Measurements from ENCODE around the gene PNLIPRP3. TPM values are rescaled to one million over a fixed set of nuclear protein-coding genes. Genes with fewer than 3 reads are reported as not detected.

PNLIPRP3 gene
- total and polyA plus RNA-seq, 2 of the 8 experiments (the other 6 are each of a cell fraction or from before 2014, with no cell fraction given): not detected

DNA sequence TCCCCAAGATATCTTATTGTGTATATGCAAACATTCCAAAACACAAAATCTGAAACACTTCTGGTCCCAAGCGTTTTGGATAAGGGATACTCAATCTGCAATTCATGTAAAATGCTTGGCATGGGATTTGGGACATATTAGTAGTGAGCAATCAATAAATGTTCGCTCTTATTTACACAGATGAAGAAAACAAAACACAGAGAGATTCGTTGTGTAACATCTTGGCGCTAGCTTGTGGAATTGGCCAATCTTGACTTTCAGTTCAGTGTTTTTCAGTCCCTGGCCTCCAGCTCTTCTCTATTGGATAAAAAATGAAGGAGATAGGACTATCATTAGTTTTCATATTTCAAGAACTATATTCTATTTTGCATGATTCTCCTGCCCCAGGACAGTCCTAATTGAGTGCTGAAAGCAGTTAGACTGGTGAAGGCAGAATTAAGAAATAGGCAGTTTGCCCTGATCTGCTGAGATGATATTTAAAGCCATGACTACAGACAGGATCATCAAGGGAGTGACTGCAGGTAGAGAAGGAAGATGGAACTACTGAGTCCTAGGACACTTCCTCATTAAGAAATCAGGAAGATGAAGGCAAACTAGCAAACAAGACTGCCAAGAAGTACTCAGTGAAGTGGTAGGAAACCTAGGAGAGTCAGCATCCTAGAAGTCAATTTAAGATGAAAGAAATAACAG is 1.8 kb downstream of the PNLIPRP3 start:
- Histone ChIP-seq H3K23ac (ENCODE audit: insufficient read length) (no peak overlapping the region), H2AFZ (ENCODE audit: low read length) (peak overlapping the region; percentile 57; the same call in 1 of the 2 replicates), H3K79me1 (ENCODE audit: low read depth, low read length) (no peaks in the 10 kb centered on the region), H3K4ac (replicated peaks; ENCODE audit: insufficient read length, low read depth, low read length) (no peak overlapping the region), H4K20me1 (replicated peaks in 1 of 2; ENCODE audit: control insufficient read depth in 1 of 2, insufficient read depth in 2 of 2, low read length in 2 of 2) (no peaks in the 10 kb centered on the region), H3K4me3 (ENCODE audit: extremely low read depth in 1 of 4, insufficient read depth in 2 of 4, low read depth in 3 of 4, low read length in 4 of 4) (no peak overlapping the region), H3K36me3 (ENCODE audit: control insufficient read depth in 2 of 4, insufficient read depth in 4 of 4, low read length in 3 of 4) (no peaks in the 10 kb centered on the region; a peak in 2 of 8 replicates), H2AK5ac (ENCODE audit: low read depth, low read length) (no peak overlapping the region), H3K27ac (ENCODE audit: low read depth, low read length) (no peak overlapping the region), H3K23me2 (ENCODE audit: low read depth, low read length) (no peaks in the 10 kb centered on the region), H2BK120ac (replicated peaks; ENCODE audit: low read depth, low read length) (no peak overlapping the region), H3K27me3 (replicated peaks in 1 of 4; ENCODE audit: control insufficient read depth in 3 of 4, extremely low read depth in 1 of 4, insufficient read depth in 3 of 4, low read length in 3 of 4) (no peaks in the 10 kb centered on the region), H2BK12ac (ENCODE audit: low read depth, low read length) (no peak overlapping the region), H3K9ac (replicated peaks in 1 of 4; ENCODE audit: extremely low read depth in 1 of 4, low read depth in 3 of 4, low read length in 3 of 4) (no peak overlapping the region), H2BK20ac (ENCODE audit: low read length) (no peak overlapping the region), H3K4me1 (replicated peaks in 1 of 4; ENCODE audit: control insufficient read depth in 3 of 4, insufficient read depth in 4 of 4, low read length in 3 of 4) (no peaks in the 10 kb centered on the region), H3K9me3 (ENCODE audit: insufficient read depth in 2 of 2, low read depth in 1 of 2, low read length in 1 of 2) (no peaks in the 10 kb centered on the region), H2BK15ac (ENCODE audit: low read length) (no peak overlapping the region), H4K5ac (ENCODE audit: insufficient read length, low read depth, low read length) (no peak overlapping the region), H4K91ac (replicated peaks; ENCODE audit: insufficient read length, low read length) (no peak overlapping the region), H3K18ac (ENCODE audit: extremely low read depth, low read length) (no peak overlapping the region), H4K8ac (ENCODE audit: extremely low read depth, insufficient read depth, low read length) (no peak overlapping the region), H3K4me2 (ENCODE audit: insufficient read depth in 1 of 2, low read depth in 2 of 2, low read length in 2 of 2) (no peak overlapping the region), H2BK5ac (ENCODE audit: low read depth, low read length) (no peak overlapping the region), H3K56ac (replicated peaks; ENCODE audit: insufficient read length, low read depth, low read length) (no peak overlapping the region), H3K14ac (ENCODE audit: insufficient read length) (no peak overlapping the region), H3K79me2 (ENCODE audit: control insufficient read depth in 1 of 2, insufficient read depth in 2 of 2, low read length in 2 of 2) (no peaks in the 10 kb centered on the region)
- DNase-seq (ENCODE audit: low read depth in 1 of 2, low spot score in 2 of 2) (no peak), FAIRE-seq (no peak)
- CTCF ChIA-PET (ENCODE audit: partially characterized antibody): interaction anchor here (1.6 kb wide), 1 partner anchor 15 kb away, joined by 3 read pairs; no protein-coding TSS in a partner anchor
- TF ChIP-seq KDM1A (IDR thresholded peaks at IDR 0.05; ENCODE audit: borderline replicate concordance, low read length): no peak
- no peak for TF ChIP-seq SP4 (IDR thresholded peaks at IDR 0.05; ENCODE audit: low read length)
- TF ChIP-seq, protein P1, sequence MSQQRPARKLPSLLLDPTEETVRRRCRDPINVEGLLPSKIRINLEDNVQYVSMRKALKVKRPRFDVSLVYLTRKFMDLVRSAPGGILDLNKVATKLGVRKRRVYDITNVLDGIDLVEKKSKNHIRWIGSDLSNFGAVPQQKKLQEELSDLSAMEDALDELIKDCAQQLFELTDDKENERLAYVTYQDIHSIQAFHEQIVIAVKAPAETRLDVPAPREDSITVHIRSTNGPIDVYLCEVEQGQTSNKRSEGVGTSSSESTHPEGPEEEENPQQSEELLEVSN (IDR thresholded peaks at IDR 0.05): no peak
- POLR2A ChIA-PET (ENCODE audit: partially characterized antibody): no interaction called here
- WGBS, 2 experiments (ENCODE audit: extremely low coverage in 1 of 2, insufficient coverage in 1 of 2, insufficient read length in 1 of 2, insufficient replicate concordance in 2 of 2, low coverage in 1 of 2, low lambda C conversion rate in 2 of 2, missing lambda C conversion rate in 1 of 2): 88% methylated on average over 4 of the region's 4 CpGs; no CpG with 5 or more reads in 1 of the 2 experiments
